HK-2 (cell line): ENCODE data around the gene AATK.
A peak's percentile ranks its signal among the peaks of the same experiment; 100 is the strongest.

Experiments used
- DNase-seq: peaks from one replicate; pipeline ENCODE4 v3.0.0-alpha.2; 2018; ENCODE audit not compliant: unreplicated experiment

Gene AATK

GRCh38 chr17:81113158-81113724 is 52.8 kb downstream of the AATK start:
- DNase-seq = no peak

DNA sequence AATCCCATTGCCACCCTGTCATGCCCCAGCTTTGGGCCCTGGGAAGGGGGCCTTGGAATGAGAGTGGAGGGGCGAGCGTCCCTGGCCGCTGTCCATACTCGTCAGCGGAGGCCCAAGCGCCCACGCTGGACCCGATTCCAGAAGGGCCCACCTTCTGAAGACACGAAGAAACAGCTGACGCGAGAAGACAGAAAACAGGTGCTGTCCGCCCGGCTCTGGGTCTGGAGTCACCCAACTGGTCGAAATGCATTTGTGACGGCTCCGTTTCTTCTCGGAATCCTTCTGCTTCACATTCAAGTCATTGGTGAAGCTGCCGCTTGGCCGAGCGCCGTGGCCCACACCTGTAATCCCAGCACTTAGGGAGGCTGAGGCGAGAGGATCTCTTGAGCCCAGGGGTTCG is 53.6 kb downstream of the AATK start:
- DNase-seq = no peak

- DNase-seq = no peak
Observed at GRCh38 chr17:81111066-81111465, 55.0 kb downstream of the AATK start.

DNA sequence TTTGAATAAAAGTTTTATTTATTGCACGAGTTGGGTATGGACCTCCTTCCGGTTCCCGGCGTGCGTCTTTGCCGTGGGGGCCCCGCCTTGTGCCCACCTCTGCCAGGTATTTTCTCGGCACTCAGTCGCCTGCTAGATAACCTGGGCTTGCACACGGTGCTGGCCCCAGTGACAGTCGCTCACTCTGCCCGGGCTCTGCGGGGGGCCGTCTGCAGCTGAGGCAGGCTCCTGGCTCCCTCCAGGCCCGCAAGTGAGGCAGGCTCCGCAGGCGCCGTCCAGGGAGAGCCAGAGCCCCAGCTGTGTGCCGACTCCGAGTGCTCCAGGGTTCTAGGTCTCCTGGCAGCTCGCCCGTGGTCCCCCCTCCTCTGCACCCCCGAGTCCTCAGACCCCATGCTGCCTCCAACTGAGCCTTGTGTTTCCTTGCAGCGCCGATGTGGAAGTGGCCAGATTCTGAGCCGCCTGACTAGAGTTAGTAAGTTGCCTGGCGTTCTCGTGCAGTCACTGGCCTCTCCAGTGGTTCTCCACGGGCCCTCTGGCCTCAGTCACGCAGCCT is 55.5 kb downstream of the AATK start:
- no peak for DNase-seq

DNA sequence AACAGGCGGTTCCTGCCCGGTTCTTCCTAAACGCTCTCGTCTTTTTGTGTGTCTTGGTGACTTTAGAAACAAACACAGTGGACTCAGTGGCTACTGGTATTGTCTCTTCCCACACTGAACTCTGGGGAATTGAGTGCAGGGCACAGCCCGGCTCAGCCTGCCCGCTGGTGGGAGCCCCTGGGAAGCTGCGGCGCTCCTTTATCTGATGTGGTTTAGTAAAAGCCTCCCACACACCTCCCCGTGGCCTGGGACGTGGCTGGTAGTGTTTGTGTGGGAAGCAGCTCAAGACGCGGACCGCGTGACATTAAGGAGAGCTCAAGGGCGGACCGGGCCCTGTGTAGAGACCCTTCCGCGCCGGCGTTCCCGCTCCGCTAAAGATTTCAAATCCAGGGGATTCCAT is 56.1 kb downstream of the AATK start:
- DNase-seq = no peak

- DNase-seq = no peak
Observed at GRCh38 chr17:81108220-81108619, 57.8 kb downstream of the AATK start.

DNA sequence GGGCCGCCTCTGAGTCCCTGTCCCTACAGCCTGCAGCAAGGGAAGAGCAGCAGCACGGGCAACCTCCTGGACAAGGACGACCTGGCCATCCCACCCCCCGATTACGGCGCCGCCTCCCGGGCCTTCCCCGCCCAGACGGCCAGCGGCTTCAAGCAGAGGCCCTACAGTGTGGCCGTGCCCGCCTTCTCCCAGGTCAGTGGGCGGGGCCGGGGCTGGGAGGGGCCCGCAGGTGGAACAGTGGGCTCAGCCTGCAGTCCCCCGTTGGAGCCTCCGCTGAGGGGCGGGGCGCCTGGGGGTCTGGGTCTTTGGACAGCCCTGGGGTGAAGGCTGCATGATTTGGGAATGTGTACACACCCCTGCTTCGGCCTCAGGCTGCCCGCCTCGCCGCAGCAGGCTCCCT is 59.3 kb downstream of the AATK start:
- no peak for DNase-seq

DNA sequence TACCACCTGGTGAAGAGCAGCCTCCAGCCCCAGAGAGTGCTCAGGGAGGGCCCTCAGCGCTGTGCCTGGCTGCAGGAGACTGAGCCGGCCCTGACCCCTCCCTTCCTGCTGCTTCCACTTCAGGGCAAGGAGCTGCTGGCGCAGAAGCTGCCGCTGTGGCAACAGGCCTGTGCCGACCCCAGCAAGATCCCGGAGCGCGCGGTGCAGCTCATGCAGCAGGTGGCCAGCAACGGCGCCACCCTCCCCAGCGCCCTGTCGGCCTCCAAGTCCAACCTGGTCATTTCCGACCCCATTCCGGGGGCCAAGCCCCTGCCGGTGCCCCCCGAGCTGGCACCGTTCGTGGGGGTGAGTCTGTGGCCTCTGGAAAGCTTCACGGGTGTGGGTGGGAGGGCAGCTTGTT is 62.6 kb downstream of the AATK start:
- no peak for DNase-seq

- DNase-seq = no peak
Observed at GRCh38 chr17:81102869-81103268, 63.2 kb downstream of the AATK start.

GRCh38 chr17:81102352-81102751 is 63.7 kb downstream of the AATK start:
- no peak for DNase-seq

DNA sequence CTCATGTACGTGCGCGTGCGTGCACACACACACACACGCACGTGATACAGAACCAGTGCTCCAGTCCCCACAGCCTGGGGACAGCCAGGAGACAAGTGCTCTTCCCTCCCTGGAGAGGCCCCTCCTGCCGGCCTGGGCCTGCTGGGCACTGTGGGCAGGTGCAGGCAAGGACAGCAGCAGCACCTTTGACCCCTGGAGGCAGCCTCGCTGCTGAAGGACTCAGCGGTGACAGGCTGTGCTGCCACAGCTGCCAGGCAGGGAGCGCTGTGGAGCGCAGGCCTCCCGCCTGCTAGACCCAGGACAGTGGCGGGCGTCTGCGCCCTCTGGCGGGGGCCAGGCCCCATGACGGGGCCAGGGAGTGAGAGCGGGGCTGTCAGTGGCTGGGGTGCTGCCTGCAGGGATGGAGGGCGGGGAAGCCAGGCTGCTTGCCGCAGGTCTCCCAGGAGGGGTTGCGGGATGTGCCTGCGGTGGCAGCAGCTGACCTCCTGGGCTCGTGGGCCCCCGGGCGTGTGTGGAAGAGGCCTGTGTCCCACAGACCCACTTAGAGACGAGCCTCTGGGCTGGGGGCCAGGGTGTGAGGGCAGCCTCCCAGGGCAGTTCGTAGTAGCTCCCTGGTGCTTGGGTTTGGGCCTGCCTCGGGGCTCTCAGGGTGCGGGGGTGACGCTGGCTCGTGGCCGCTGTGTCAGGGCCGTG is 64.3 kb downstream of the AATK start:
- DNase-seq = peak; percentile 88

DNA sequence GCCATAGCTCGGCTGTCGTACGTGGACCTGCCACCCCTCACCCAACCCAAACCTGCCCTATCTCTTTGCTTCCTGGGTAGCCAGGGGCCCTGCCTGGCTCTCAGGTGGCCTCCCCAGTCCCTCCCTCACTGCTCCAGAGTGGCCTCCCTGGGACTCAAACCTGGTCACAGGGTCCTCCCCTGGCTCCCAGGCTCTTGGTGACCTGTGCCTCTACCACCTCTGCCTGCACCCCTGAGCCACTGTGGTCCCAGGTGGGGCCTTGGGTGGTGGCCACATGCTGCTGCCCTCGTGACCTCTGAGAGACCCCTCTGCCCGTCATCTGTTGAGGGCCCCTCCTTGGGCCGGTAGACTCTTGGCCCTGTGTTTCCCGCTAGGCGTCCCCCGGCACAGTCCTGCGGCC is 65.4 kb downstream of the AATK start:
- DNase-seq = no peak

DNA sequence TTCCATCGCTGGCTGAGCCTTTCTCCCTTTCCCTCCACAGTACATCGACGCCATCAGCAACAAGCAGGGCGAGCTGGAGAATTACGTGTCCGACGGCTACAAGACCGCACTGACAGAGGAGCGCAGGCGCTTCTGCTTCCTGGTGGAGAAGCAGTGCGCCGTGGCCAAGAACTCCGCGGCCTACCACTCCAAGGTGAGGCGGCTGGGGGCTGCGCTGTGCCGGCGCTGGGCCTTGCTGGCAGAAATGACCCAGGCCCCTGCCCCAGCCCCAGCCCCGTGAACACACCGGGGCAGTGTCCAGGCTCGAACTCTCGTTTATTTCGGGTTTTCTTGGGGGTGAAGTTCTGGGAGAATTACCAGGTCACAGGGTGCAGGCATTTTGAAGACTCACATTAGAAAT is 66.1 kb downstream of the AATK start:
- DNase-seq = no peak

DNA sequence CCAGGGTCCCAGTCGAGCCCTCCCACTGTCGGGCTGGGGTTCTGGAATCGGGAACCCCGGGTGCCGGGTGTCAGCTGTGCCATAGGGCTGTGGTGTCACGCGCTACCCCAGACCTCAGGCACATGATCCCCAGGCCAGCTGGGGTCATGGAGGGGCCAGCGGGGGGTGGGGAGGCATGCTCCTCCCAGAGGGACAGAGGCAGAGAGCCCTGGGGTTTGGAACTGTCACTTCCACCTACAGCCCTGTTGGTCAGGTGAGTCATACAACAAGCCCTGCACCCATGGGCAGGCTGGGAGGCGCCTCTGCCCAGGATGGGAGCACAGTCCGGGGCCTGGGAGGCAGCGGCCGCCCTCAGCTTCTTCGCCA is 68.1 kb downstream of the AATK start:
- peak; percentile 86 for DNase-seq

- DNase-seq = peak; percentile 86
Observed at GRCh38 chr17:81097134-81097942, 68.7 kb downstream of the AATK start.

DNA sequence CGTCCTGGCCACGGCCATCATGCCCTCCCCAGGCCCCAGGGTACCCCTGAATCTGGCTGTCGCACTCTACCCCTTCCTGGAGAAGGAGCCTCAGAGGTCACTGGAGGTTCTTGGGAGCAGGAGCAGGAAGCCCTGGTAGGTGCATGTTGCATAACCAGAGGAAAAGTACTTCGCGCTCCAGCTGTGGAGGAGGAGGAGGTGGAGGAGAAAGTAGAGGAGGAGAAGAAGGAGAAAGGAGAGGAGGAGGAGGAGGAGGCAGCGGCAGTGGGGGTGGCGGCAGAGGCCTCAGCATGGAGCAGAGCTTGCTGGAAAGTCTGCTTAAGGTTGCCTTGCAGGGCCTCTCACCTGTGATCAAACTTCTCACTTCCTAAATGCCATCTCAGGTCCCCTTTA is 69.3 kb downstream of the AATK start:
- no peak for DNase-seq

DNA sequence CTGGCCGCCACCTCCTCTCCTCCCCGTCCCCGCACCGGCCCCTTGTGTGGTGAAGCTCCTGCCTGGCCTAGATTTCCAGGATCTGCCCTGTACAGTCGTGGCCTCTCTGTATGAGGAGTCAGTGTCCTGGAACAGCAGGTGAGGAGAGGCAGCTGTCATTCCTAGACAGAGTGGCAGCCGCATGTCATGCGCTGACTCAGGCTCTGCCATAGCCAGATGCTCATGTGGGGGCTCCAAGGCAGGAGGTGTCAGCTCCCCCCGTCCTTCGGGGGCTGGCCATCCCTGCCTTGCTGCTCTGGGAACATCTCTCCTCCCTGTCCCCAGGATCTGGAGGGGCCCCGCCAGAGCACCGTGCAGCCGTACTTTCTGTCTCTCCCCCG is 70.6 kb downstream of the AATK start:
- no peak for DNase-seq

DNA sequence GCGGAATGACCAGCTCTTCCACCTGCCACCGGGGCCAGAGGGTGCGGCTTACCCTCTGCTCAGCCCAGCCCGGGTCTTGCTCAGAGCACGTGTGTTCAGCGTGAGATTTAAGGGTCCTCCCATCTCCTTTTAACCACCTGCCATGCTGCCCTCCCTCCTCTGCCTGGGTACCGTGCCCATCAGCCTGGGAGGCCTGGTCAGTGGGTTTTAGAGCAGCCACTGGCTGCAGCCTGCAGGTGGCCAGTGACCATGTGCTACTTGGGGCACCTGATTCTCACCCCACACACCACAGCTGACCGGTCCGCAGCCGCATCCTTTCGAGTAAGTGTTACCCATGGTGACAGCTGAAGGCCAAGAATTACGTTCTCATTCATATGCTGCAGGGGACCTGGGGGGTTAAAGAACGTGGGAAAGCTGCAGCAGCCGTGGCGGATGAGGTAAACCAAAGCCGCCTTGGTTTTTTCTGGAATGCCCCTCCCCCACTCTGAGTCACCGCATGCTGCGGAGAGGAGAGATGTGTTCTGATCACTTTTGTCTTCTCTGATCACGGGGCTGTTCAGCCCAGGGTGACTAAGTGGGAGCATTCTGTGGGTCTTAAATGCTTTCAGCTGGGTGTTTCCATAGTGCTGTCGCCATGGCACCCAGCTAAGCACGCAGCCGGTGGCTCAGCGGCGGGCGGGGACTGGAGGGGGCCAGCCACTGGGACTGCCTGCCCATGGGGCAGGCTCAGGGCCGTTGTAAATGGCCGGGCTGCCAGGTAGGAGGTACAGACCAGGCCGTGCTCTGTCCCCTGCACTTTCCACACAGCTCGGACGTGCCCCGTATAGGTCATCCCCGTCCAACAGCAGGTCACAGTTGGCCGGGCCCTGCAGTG is 71.3 kb downstream of the AATK start:
- peak; percentile 99 for DNase-seq

DNA sequence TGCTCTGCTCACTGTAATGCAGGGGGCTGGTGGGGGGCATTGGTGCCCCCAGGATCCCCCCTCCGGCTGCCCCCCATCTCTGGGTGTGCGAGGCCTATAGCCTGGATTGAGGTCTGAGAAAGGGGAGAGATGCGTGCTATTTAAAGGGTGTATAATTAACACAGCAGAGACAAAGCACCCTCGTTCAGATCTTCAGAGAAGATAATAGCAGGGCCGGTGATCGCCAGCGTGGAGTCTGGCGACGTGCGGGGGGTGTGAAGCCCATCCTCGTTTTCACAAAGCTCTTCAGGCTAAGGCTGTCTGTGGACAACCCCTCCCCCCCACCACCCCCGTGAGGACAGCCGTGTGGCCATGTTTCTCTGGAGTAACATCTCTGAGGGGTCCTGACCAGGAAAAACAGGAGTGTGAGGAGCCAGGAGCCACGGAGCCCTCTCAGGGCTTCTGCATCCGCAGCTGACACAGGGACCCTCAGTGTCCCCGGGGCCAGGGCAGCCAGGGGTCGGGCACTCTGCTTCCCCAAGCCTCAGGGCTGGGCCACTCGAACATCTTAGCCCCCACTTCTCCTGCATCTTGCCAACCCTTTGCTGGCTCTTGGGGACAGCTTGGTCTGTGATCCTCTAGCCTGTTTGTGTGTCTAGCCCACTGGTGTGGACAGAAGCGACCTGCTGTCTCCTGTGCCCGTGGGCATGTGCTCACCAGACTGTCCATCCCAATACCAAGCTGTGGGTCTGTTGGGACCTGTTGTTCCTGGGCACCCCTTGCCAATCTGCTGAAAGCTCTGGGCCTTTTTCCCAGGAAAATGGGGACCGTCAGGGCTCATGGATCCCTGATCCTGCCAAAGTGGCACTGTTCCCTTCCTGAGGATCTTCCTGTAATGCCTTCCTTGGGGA is 72.2 kb downstream of the AATK start:
- DNase-seq = no peak

DNA sequence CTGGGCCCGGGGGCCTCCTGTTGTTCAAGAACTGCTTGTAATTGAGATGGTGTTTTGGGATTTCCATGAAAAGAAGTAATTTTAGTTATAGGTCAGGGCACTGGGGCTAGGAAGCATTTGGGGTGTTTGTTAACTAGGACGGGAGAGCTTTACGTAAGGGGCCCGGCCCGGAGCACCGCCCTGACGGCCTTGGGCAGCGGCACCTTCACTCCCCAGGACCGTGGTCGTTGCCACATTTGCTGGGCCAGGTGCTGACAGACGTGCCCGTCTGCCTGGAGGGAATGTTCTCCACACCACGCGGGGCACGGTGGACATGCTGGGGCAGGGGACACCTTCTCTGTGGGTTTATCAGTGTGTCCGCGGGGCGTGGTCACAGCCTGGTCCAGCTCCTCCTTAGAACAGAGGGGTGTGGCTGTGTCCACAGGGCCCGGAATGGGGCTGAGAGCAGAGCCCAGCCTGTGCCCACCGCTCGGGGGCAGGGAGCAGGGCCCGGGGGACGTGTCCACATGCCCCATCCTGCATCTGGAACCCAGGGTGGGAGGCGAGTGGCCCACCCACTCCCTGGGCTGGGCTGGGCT is 73.4 kb downstream of the AATK start:
- no peak for DNase-seq
